Measurements from ENCODE around the gene PRR20D.
"Not testable (repeated sequence)": the region's sequence is repeated elsewhere in the genome, so short reads cannot be mapped to it uniquely, and the experiment has no call there.

Gene PRR20D

GRCh38 chr13:57138988-57139387 is 21.4 kb upstream of the PRR20D start:
- TF ChIP-seq CTCF (IDR thresholded peaks at IDR 0.05; ENCODE audit: insufficient read depth, low read length, poor library complexity, severe bottlenecking): no peak
- H3K36me3 ChIP-seq (ENCODE audit: control insufficient read depth, insufficient read depth, low read length): no peaks in the 10 kb centered on the region
- H3K4me3 ChIP-seq (replicated peaks; ENCODE audit: low read depth, low read length): no peak overlapping the region
- H3K27me3 ChIP-seq (replicated peaks; ENCODE audit: control insufficient read depth, insufficient read depth, low read length): no peaks in the 10 kb centered on the region
- DNase-seq (ENCODE audit: extremely low read depth, insufficient read length): no peak

GRCh38 chr13:57139781-57140180 is 20.7 kb upstream of the PRR20D start:
- not testable (repeated sequence) for H3K36me3 ChIP-seq (ENCODE audit: control insufficient read depth, insufficient read depth, low read length); H3K27me3 ChIP-seq (replicated peaks; ENCODE audit: control insufficient read depth, insufficient read depth, low read length); H3K4me3 ChIP-seq (replicated peaks; ENCODE audit: low read depth, low read length); DNase-seq (ENCODE audit: extremely low read depth, insufficient read length)

- not testable (repeated sequence) for H3K4me3 ChIP-seq (replicated peaks; ENCODE audit: low read depth, low read length); H3K27me3 ChIP-seq (replicated peaks; ENCODE audit: control insufficient read depth, insufficient read depth, low read length); H3K36me3 ChIP-seq (ENCODE audit: control insufficient read depth, insufficient read depth, low read length); DNase-seq (ENCODE audit: extremely low read depth, insufficient read length)
These were observed 20.0 kb upstream of the PRR20D start, which contains the start of gene PRR20A for GRCh38 chr13:57140235-57140968. TSS of gene PRR20A (plus strand) at chr13:57140918. CDS start at chr13:57141305, 387 bp downstream.

GRCh38 chr13:57147188-57147587 is 13.2 kb upstream of the PRR20D start, which contains the start of gene PRR20B:
TSS of gene PRR20B (plus strand) at chr13:57147488. CDS start at chr13:57147875, 387 bp downstream.
- DNase-seq (ENCODE audit: extremely low read depth, insufficient read length); H3K36me3 ChIP-seq (ENCODE audit: control insufficient read depth, insufficient read depth, low read length); H3K27me3 ChIP-seq (replicated peaks; ENCODE audit: control insufficient read depth, insufficient read depth, low read length); H3K4me3 ChIP-seq (replicated peaks; ENCODE audit: low read depth, low read length): not testable (repeated sequence)

- H3K36me3 ChIP-seq (ENCODE audit: control insufficient read depth, insufficient read depth, low read length); DNase-seq (ENCODE audit: extremely low read depth, insufficient read length); H3K27me3 ChIP-seq (replicated peaks; ENCODE audit: control insufficient read depth, insufficient read depth, low read length); H3K4me3 ChIP-seq (replicated peaks; ENCODE audit: low read depth, low read length): not testable (repeated sequence)
These were observed 12.3 kb upstream of the PRR20D start for GRCh38 chr13:57148106-57148505.

- not testable (repeated sequence) for DNase-seq (ENCODE audit: extremely low read depth, insufficient read length); H3K27me3 ChIP-seq (replicated peaks; ENCODE audit: control insufficient read depth, insufficient read depth, low read length); H3K4me3 ChIP-seq (replicated peaks; ENCODE audit: low read depth, low read length); H3K36me3 ChIP-seq (ENCODE audit: control insufficient read depth, insufficient read depth, low read length)
These were observed 6.7 kb upstream of the PRR20D start, which contains the start of gene PRR20C for GRCh38 chr13:57153761-57154160. TSS of gene PRR20C (plus strand) at chr13:57154061. CDS start at chr13:57154448, 387 bp downstream.

- H3K4me3 ChIP-seq (replicated peaks; ENCODE audit: low read depth, low read length): not testable (repeated sequence)
These were observed 6.5 kb downstream of the PRR20D start, which contains the start of gene PRR20E for GRCh38 chr13:57166897-57167296. TSS of gene PRR20E (plus strand) at chr13:57167197. CDS start at chr13:57167584, 387 bp downstream.

GRCh38 chr13:57191667-57192066 is 31.2 kb downstream of the PRR20D start:
- Histone ChIP-seq H3K4me3 (replicated peaks; ENCODE audit: low read depth, low read length) (no peak overlapping the region), H3K36me3 (ENCODE audit: control insufficient read depth, insufficient read depth, low read length) (no peaks in the 10 kb centered on the region), H3K27me3 (replicated peaks; ENCODE audit: control insufficient read depth, insufficient read depth, low read length) (no peaks in the 10 kb centered on the region)
- no peak for TF ChIP-seq CTCF (IDR thresholded peaks at IDR 0.05; ENCODE audit: insufficient read depth, low read length, poor library complexity, severe bottlenecking)
- no peak for DNase-seq (ENCODE audit: extremely low read depth, insufficient read length)

More at GRCh38 chr13:57166897-57167296, 6.5 kb downstream of the PRR20D start, which contains the start of gene PRR20E:
- H3K27me3 ChIP-seq (replicated peaks; ENCODE audit: control insufficient read depth, insufficient read depth, low read length); DNase-seq (ENCODE audit: extremely low read depth, insufficient read length); H3K36me3 ChIP-seq (ENCODE audit: control insufficient read depth, insufficient read depth, low read length): not testable (repeated sequence)

All from GM06990 (cell line).